EH (cell line): ENCODE measurements around the gene SLC48A1.
"Not testable (repeated sequence)": the region's sequence is repeated elsewhere in the genome, so short reads cannot be mapped to it uniquely, and the experiment has no call there.

Experiments
- DNase-seq: peaks from one replicate; pipeline ENCODE4 v3.0.0-alpha.2; 2015; ENCODE audit warnings: low read depth

Gene SLC48A1

DNA sequence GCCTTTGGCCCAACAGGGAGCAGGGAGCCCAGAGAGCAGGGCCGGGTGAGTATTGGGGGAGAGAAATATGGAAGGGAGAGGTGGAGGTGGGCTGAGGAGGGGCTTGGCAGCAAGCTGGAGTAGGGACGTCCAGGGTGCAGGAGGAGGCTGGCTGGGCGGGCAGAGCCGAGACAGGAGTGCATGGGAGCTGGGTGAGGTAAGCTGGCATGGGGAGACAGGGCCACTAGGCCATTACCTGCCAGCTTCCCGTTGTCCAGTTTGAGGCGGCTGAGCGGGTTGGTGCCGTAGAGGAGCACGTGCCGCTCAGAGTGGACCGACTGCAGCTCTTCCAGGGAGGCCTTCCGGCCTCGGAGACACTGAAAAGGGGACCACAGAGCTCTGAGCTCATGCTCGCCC lies 18.3 kb downstream of the SLC48A1 start:
- no peak for DNase-seq

GRCh38 chr12:47791874-47792273 lies 18.8 kb downstream of the SLC48A1 start:
- DNase-seq = no peak

DNA sequence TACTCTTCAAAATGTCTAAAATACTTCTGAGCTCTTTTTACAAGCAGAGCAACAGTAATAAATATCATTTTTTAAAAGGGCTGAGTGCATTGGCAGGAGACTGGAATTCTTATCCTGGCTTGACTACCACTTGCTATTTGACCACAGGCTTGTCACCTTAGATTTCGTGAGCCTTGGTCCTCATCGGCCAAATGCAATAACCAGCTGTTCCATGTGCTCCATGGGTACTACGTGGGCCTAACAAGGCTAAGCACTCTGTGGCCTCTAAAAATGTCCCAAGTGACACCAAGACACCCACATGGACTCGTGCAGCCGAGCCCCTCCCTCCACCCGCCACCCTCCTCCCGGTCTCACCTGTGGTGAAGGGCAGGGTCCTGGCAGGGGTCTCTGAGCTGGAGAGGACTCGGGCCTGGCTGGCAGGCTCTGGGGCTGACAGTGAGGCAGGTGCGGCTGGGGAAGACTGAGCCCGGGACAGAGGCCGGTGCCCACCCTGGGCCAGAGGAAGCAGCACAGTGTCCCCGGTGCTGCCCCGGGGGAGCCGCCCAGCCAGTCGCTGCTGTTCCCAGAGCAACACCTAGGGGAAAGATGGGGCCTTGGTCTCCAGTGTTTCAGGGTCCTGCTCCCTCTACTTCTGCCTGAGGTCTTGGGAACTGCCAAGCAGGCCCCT lies 20.1 kb downstream of the SLC48A1 start:
- DNase-seq = no peak

GRCh38 chr12:47794679-47795078 lies 21.6 kb downstream of the SLC48A1 start:
- no peak for DNase-seq

- no peak for DNase-seq
Observed at GRCh38 chr12:47795121-47795813, 22.2 kb downstream of the SLC48A1 start.

GRCh38 chr12:47795814-47796411 lies 22.9 kb downstream of the SLC48A1 start:
- no peak for DNase-seq

DNA sequence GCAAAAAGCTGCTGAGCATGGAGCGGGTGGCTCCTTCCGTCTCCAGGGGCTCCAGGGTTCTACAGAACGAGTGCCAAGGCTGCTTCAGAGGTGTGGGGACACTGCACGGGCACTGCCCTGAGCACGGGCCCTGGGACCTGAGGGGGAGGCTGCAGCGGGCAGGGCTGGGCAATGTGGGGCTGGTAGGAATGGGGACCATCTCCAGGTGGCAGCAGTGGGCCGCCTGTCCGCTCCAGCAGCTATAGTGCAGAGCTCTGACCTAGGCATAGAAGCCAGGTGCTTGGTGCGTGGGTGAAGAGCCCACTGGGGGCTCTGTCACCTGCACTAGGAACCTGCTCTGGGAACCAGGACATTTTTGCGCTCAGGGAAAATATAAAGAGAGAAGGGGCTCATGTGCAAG lies 24.4 kb downstream of the SLC48A1 start:
- DNase-seq = no peak

DNA sequence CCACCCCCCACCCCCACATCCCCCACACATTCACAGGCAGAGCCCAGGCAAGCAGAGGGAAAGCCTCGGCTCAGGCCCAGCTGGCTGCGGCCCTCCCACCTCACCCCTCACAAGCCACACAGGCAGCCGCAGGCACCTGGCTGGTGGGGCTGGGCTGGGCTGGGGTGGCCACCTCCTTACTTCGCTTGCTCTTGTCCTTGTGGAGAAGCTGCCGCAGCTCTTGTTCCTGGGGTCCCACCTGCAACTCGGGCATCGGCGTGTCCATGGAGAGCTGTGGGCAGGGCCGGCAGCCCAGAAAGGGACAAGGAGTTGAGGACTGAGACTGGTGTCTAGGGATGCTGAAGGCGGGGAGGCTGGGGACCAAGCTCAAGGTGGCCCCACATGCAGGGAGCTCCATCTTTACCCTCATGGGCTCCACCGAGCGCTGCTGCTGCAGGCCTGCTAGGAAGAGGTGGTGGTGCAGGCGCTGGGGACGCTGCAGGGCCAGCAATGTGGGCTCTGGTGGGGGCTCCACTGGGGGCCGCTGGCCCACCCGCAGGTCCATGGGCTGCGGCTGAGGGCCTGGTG lies 25.4 kb downstream of the SLC48A1 start:
- DNase-seq = no peak

DNA sequence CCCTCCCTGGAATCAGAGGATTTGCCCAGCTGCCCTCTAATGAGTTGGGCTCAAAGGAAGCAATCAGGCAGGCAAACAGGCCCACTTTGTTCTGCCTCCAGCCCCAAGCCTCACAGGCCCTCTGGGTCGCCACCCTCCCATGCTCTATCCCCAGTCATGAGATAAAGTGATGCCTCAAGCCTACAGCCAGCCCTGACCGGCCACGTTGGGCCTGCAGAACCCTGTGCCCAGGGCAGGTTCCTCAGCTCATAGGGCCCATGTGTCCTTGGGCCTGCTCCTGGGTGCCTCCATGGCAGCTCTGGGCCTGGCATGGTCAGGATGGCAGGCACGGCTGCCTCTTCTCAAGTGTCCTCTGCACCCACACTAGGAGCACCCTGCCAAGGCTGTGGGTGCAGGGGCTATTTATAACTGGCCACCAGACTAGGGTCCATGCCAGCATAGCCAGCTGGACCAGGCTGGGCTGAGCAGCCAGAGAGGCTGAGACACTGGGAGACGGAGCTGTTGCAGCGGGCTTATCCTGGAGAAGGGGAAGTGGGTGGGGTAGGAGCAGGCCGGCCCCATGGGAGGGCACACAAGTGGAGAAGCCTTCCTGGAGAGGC lies 26.4 kb downstream of the SLC48A1 start:
- DNase-seq = no peak

GRCh38 chr12:47800582-47800981 lies 27.5 kb downstream of the SLC48A1 start:
- no peak for DNase-seq

- DNase-seq = no peak
Observed at GRCh38 chr12:47801170-47801903, 28.3 kb downstream of the SLC48A1 start.

DNA sequence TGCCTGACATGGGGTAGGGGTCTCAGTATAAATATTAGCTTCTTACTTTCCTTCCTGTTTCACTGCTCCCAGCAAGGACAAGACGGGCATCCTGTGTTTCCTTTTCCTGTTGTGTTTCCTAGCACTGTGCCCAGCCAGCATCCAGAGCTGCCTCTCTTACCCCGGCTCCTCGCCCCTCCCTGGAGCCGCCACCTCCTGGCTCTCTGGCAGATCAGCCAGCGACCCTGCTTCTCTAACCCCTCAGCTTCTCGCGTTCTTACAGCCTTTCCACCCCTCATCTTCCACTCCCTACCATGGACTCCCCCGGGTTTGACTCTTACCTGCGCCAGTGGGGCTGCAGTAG lies 28.8 kb downstream of the SLC48A1 start:
- DNase-seq = no peak

- DNase-seq = peak; percentile 37
Observed at GRCh38 chr12:47802312-47802711, 29.3 kb downstream of the SLC48A1 start.

DNA sequence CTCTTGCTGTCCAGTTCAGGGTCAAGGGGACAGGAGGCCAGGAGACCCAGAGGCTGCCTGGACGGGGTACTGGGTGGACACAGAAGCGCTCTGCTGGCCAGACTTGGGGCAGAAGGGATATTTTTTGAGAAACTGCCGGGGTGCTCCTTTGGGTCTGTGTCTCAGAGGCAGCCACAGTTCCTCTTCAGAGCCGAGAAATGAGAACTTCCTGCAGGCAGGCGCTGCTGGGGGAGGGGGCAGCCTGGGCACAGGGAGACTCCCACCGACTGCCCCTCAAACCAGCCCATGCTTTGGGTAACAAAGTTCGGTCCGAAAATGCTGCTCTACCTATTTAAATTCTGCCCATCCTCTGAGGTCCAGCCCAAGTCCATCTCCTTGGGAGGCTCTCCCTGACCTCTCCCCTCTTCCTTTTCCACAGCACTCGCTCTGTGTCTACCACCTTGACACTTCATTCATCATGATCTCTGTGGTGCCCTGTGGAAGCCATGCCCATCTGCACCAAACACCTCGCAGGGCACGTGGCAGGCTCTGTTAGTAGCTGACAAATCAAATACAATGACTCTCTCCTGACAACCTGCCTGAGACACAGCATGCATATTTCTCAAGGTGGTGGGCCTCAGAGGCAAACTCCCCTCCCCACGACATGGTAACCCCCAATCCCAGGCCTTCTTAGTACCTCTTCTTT lies 30.3 kb downstream of the SLC48A1 start:
- DNase-seq = no peak

DNA sequence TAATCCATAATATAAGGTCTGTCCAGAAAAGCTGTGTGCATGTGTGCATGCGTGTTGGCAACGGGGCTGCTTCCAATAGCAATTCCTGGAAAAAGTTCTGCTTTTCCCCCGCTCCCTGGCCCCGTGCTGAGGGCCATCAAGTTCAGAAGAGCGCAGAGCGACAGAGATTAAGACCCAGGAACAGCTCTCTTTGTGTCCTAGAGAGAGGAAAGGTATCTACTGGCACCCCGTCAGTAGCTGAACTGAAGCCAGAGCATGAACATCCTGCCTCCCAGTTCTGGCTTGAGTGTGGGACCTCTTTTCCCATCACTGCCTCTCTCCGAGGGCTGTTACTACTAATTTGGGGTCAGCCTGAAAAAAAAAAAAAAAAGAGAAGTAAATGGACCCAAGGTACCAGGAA lies 31.1 kb downstream of the SLC48A1 start:
- DNase-seq = no peak

DNA sequence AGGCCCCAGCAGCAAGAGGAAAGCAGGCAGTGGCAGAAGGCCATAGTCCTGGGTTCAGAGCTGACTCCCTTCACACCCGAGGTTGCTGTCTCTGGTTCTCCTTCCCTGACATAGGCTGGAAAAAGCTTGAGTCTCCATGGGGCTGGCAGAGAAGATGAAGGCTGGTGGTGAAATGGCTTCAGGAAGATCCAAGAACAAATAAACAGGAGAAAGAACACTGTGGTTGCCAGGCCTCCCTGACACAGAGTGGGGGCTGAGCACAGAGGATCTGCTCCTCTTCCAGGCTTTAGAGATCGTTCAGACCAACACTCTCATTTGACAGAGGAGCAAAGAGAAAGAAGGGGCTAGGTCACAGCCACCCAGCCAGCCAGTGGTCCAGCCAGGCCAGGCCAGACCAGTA lies 32.4 kb downstream of the SLC48A1 start:
- DNase-seq = peak; percentile 60

DNA sequence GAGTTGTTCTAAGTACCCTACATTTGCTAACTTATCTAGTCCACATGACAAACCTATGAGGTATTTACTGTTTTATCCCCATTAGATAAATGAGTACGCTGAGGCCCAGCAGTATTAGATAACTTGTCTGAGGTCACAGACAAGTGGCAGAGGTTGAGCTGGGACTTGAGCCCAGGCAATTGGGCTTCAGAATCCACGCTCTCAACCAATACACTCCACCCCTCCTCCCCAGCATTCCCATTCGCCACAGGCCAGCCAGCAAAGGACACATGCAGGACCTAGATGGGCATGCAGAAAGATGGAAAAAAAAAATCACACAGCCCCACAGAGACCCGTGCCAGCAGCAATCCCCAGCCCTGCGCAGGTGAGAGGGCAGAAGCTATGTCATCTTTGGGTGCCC lies 34.3 kb downstream of the SLC48A1 start:
- DNase-seq = no peak

GRCh38 chr12:47808050-47808449 lies 35.0 kb downstream of the SLC48A1 start:
- peak; percentile 65 for DNase-seq

- peak; percentile 67 for DNase-seq
Observed at GRCh38 chr12:47808574-47809365, 35.7 kb downstream of the SLC48A1 start.

DNA sequence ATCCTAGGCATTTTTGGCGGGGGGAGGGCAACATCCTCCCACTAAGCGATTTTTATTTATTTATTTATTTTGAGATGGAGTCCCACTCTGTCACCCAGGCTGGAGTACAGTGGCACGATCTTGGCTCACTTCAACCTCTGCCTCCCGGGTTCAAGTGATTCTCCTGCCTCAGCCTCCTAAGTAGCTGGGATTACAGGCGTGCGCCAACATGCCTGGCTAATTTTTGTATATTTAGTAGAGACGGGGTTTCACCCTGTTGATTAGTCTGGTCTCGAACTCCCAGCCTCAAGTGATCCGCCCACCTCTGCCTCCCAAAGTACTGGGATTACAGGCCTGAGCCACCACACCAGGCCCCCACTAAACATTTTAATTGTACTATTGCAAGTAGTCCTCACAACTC lies 36.5 kb downstream of the SLC48A1 start:
- not testable (repeated sequence) for DNase-seq

DNA sequence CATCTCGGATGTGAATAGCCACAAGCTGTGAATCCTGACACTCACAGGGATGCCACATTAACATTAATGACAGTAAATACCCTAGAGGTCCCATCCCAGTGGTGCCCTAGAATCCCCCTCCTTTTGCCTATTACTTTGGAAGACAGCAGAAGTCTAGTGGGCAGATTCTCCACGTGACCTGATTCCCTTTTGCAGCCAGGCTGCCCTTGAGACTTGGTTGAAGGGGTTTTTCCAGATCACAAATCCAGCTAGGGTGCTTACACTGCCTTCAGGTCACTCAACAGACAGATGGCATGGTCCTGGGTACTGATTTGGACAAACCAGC lies 38.0 kb downstream of the SLC48A1 start:
- DNase-seq = no peak
